RWPE1 (cell line): ENCODE results near the gene ZNF518A.

Experiments
- CTCF ChIA-PET: fragments of 350-600 bp; sonication (Branson Sonifier 250); formaldehyde crosslinking; extraction: SDS; loops from one replicate; lab custom pipeline; 2021; lab: Yijun Ruan, JAX
- POLR2A ChIA-PET: fragments of 400-600 bp; formaldehyde crosslinking; extraction: SDS; loops from one replicate; lab custom pipeline; 2020; ENCODE audit warnings: antibody characterized with exemption; ENCODE audit not compliant: low non-redundant PET; lab: Yijun Ruan, JAX
- DNase-seq: peaks from one replicate; pipeline ENCODE4 v3.0.0; 2012; ENCODE audit warnings: low spot score
- H3K27ac ChIP-seq: fragments of 450-650 bp; 2 replicates; pipeline ENCODE4 v1.5.1; 2017
- TF ChIP-seq, protein P1 (sequence below): fragments of 450-650 bp; conservative IDR thresholded peaks from 2 replicates; pipeline ENCODE4 v1.5.1; 2017; ENCODE audit warnings: low read depth, mild to moderate bottlenecking

Gene ZNF518A

GRCh38 chr10:96090463-96090800, 39.7 kb upstream of the ZNF518A start:
- ChIA-PET CTCF (interaction anchor here (0.5 to 0.6 kb wide), 2 partner anchors 245 to 1124 kb away, joined by 3 to 5 read pairs; no protein-coding TSS in a partner anchor), POLR2A (interaction anchor here (0.8 to 2.2 kb wide), 2 partner anchors 40 to 46 kb away, joined by 3 to 32 read pairs; partner anchors contain the start of gene ZNF518A)
- H3K27ac ChIP-seq, result peak overlapping the region; percentile 95
- no peak for DNase-seq
- TF ChIP-seq, protein P1, sequence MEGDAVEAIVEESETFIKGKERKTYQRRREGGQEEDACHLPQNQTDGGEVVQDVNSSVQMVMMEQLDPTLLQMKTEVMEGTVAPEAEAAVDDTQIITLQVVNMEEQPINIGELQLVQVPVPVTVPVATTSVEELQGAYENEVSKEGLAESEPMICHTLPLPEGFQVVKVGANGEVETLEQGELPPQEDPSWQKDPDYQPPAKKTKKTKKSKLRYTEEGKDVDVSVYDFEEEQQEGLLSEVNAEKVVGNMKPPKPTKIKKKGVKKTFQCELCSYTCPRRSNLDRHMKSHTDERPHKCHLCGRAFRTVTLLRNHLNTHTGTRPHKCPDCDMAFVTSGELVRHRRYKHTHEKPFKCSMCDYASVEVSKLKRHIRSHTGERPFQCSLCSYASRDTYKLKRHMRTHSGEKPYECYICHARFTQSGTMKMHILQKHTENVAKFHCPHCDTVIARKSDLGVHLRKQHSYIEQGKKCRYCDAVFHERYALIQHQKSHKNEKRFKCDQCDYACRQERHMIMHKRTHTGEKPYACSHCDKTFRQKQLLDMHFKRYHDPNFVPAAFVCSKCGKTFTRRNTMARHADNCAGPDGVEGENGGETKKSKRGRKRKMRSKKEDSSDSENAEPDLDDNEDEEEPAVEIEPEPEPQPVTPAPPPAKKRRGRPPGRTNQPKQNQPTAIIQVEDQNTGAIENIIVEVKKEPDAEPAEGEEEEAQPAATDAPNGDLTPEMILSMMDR, result no peak

DNA sequence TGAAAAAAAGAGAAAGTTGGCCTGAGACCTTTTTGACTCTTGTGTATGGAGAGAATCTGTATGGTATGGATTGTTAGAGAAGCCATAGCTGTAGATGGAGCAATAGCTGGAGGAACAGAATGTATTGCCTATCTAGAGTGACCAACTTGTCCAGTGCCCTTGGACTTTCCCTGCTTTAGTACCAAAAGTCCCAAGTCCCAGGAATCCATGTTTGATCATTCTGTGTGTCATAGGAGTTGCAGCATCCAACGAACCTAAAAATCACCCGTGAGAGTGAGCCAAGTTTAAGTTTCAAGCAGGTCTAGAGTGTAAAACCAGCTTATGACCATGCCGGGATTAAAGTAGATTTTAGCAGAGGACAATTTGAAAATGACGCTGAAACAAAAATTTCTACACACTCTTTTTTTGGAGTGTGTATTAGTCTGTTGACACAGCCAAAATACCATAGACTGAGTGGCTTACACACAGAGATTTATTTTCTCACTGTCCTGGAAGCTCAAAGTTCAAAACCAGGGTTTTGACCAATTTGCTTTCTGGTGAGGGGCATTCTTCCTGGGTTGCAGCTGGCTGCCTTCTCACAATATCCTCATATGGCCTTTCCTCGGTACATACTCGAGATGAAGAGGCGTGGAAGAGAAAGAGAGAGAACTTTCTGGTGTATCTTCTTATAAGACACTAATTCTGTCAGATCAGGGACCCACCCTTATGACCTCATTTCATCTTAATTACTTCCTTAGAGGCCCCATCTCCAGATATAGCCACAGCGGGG, 36.9 kb upstream of the ZNF518A start:
- H3K27ac ChIP-seq, result no peak overlapping the region
- POLR2A ChIA-PET, result no interaction called here
- TF ChIP-seq, protein P1, result no peak
- CTCF ChIA-PET, result no interaction called here
- DNase-seq, result no peak

DNA sequence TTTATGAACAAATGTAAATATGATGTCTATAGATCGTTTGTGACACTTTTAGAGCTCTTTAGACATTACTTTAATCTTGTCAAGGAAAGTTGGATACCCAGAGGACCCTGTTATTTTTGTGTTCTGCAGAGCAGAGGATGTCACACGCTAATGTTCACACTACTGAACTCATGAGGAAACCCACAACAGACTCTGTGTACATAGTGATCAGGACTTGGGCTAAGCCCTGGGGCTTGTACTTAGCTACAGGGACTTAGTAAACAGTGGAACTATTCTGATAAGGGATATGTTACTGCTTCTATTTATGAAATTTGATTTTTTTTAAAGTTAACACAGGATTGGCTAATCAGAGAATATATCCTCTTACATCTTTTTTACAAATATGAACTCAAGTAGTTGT, 36.1 kb upstream of the ZNF518A start:
- no peak for DNase-seq
- TF ChIP-seq, protein P1, result no peak
- POLR2A ChIA-PET, result no interaction called here
- H3K27ac ChIP-seq, result no peak overlapping the region
- CTCF ChIA-PET, result interaction anchor here (0.7 kb wide), 1 partner anchor 37 kb away, joined by 3 read pairs; no protein-coding TSS in a partner anchor

DNA sequence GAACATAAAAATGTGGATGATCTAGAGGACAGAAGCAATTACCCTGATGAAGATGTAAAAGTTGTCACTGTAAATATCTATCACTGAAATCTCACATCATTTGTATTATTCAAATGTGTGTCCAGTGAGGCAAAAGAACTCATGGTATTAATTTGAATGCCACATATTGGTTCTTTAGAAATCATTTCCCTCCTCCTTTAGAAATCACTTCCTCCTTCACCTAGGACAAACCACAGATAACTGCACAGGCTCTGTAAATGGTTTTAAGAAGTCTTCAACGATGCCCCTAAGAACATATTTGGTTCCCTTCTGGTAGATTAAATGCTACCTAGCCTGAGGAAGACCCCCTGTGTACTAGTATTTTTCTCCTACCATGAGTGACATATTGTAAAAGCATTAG, 33.1 kb upstream of the ZNF518A start:
- DNase-seq, result no peak
- CTCF ChIA-PET, result no interaction called here
- H3K27ac ChIP-seq, result no peak overlapping the region
- POLR2A ChIA-PET, result no interaction called here
- TF ChIP-seq, protein P1, result no peak

GRCh38 chr10:96097865-96098264, 32.2 kb upstream of the ZNF518A start:
- H3K27ac ChIP-seq, result no peak overlapping the region
- CTCF ChIA-PET, result interaction anchor here (0.6 kb wide), 1 partner anchor 984 kb away, joined by 3 read pairs; no protein-coding TSS in a partner anchor
- POLR2A ChIA-PET, result interaction anchor here (0.9 kb wide), 1 partner anchor 8 kb away, joined by 3 read pairs; no protein-coding TSS in a partner anchor
- DNase-seq, result no peak
- TF ChIP-seq, protein P1, result no peak

DNA sequence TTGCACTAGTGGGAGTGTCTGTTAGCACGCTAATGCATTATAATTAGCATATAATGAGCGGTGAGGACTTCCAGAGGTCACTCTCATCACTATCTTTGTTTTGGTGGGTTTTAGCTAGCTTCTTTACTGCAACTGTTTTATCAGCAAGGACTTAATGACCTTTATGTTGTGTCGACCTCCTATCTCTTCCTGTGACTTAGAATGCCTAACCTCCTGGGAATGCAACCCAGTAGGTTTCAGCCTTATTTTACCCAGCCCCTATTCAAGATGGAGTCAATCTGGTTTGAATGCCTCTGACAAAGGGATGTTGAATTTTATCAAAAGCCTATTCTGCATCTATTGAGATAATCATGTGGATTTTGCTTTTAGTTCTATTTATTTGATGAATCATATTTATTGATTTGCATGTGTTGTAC, 22.5 kb upstream of the ZNF518A start:
- POLR2A ChIA-PET, result no interaction called here
- CTCF ChIA-PET, result interaction anchor here (0.6 kb wide), 1 partner anchor 444 kb away, joined by 3 read pairs; no protein-coding TSS in a partner anchor
- DNase-seq, result no peak
- TF ChIP-seq, protein P1, result no peak
- no peak overlapping the region for H3K27ac ChIP-seq
